ENCODE results near the gene ADARB2.

DNA sequence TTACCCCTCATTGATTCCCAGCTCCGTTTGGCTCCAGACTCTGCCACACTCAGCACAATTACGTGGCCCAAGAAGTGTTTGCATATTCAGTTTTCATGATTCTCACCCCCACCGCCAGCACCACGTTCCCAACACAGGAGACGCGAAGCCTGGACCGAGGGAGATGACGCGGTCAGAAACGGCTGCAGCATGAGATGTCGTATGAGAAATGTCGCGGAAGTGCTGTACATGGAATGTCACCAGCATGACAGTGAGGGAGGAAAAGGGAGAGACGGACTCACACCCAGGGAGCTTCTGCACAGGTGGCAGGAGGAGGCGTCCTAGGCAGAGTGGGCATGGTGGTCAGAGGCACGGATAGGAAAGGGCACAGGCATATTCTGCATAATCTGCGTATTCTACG, 492.8 kb downstream of the ADARB2 start:
- TF ChIP-seq EP300 (IDR thresholded peaks at IDR 0.05) = no peak
- TF ChIP-seq, protein P1, sequence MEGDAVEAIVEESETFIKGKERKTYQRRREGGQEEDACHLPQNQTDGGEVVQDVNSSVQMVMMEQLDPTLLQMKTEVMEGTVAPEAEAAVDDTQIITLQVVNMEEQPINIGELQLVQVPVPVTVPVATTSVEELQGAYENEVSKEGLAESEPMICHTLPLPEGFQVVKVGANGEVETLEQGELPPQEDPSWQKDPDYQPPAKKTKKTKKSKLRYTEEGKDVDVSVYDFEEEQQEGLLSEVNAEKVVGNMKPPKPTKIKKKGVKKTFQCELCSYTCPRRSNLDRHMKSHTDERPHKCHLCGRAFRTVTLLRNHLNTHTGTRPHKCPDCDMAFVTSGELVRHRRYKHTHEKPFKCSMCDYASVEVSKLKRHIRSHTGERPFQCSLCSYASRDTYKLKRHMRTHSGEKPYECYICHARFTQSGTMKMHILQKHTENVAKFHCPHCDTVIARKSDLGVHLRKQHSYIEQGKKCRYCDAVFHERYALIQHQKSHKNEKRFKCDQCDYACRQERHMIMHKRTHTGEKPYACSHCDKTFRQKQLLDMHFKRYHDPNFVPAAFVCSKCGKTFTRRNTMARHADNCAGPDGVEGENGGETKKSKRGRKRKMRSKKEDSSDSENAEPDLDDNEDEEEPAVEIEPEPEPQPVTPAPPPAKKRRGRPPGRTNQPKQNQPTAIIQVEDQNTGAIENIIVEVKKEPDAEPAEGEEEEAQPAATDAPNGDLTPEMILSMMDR (IDR thresholded peaks at IDR 0.05) = no peak
- no peak for TF ChIP-seq POLR2AphosphoS5 (IDR thresholded peaks at IDR 0.05)
- no peak for TF ChIP-seq POLR2A (IDR thresholded peaks at IDR 0.05; ENCODE audit: low read depth)

Data from esophagus muscularis mucosa (tissue), 4 donors.